GM18951 (cell line): ENCODE results near the gene AKAP13.
A peak's percentile ranks its signal among the peaks of the same experiment; 100 is the strongest.
"Not testable (repeated sequence)": the region's sequence is repeated elsewhere in the genome, so short reads cannot be mapped to it uniquely, and the experiment has no call there.

Experiments used
- POLR2A ChIP-seq: IDR thresholded peaks from 4 replicates; pipeline ENCODE4 v1.6.1; 2011; ENCODE audit warnings: mild to moderate bottlenecking; ENCODE audit not compliant: insufficient read length, insufficient read depth; ENCODE audit errors: extremely low read depth
- in situ Hi-C: fragments of 300-500 bp; cut with MboI; formaldehyde crosslinking; loops from one replicate; pipeline ENCODE4 v1.12.0; 2022; ENCODE audit warnings: low sequenced_read_pairs, mixed read lengths, inconsistent platforms; ENCODE audit not compliant: unreplicated experiment

AKAP13 gene

GRCh38 chr15:85380217-85380811, at the start of gene AKAP13:
AKAP13 (plus strand) TSS chr15:85380603; CDS start chr15:85485721, 105,118 bp downstream.
- peak; percentile 80 for TF ChIP-seq POLR2A
- in situ Hi-C loops, result no loop called here

GRCh38 chr15:85330901-85331588, 49.4 kb upstream of the AKAP13 start:
- peak; percentile 32 for TF ChIP-seq POLR2A
- in situ Hi-C loops, result no loop called here

- TF ChIP-seq POLR2A, result no peak
- in situ Hi-C loops, result no loop called here
Observed at GRCh38 chr15:85331655-85332285, 48.6 kb upstream of the AKAP13 start.

GRCh38 chr15:85333132-85333831, 47.1 kb upstream of the AKAP13 start:
- in situ Hi-C loops, result no loop called here
- no peak for TF ChIP-seq POLR2A

GRCh38 chr15:85334241-85334640, 46.2 kb upstream of the AKAP13 start:
- no peak for TF ChIP-seq POLR2A
- in situ Hi-C loops, result no loop called here

- in situ Hi-C loops, result no loop called here
- no peak for TF ChIP-seq POLR2A
Observed at GRCh38 chr15:85335193-85335942, 45.0 kb upstream of the AKAP13 start.

- in situ Hi-C loops, result no loop called here
Observed at GRCh38 chr15:85336880-85337279, 43.5 kb upstream of the AKAP13 start.

GRCh38 chr15:85337425-85338074, 42.9 kb upstream of the AKAP13 start:
- in situ Hi-C loops, result no loop called here
- no peak for TF ChIP-seq POLR2A

More at GRCh38 chr15:85336880-85337279, 43.5 kb upstream of the AKAP13 start:
- no peak for TF ChIP-seq POLR2A

GRCh38 chr15:85340321-85340665, 40.1 kb upstream of the AKAP13 start:
- TF ChIP-seq POLR2A, result no peak
- in situ Hi-C loops, result no loop called here

GRCh38 chr15:85340852-85341251, 39.6 kb upstream of the AKAP13 start:
- in situ Hi-C loops, result no loop called here
- no peak for TF ChIP-seq POLR2A

GRCh38 chr15:85342163-85342562, 38.2 kb upstream of the AKAP13 start:
- in situ Hi-C loops, result not testable (repeated sequence)

GRCh38 chr15:85343443-85343842, 37.0 kb upstream of the AKAP13 start:
- in situ Hi-C loops, result not testable (repeated sequence)

GRCh38 chr15:85344241-85344640, 36.2 kb upstream of the AKAP13 start:
- in situ Hi-C loops, result not testable (repeated sequence)

- in situ Hi-C loops, result not testable (repeated sequence)
Observed at GRCh38 chr15:85344653-85345114, 35.7 kb upstream of the AKAP13 start.

- in situ Hi-C loops, result not testable (repeated sequence)
Observed at GRCh38 chr15:85345196-85345918, 35.0 kb upstream of the AKAP13 start.

GRCh38 chr15:85346462-85347084, 33.8 kb upstream of the AKAP13 start:
- in situ Hi-C loops, result not testable (repeated sequence)
